22Rv1 (cell line): ENCODE results near the gene OR10D3.

Experiments
- H3K27ac ChIP-seq: fragments of 450-650 bp; 2 replicates; pipeline ENCODE4 v1.5.1; 2017
- CTCF ChIP-seq: fragments of 450-650 bp; IDR thresholded peaks from 2 replicates; pipeline ENCODE4 v1.5.1; 2017; ENCODE audit warnings: mild to moderate bottlenecking
- ZFX ChIP-seq: fragments of 450-650 bp; IDR thresholded peaks from 2 replicates; pipeline ENCODE4 v1.6.1; 2017; ENCODE audit warnings: antibody characterized with exemption, borderline replicate concordance

The OR10D3 gene

GRCh38 chr11:124176925-124177715 lies 6.0 kb upstream of the OR10D3 start:
- H3K27ac ChIP-seq, result no peak overlapping the region
- TF ChIP-seq CTCF (no peak), ZFX (no peak)

- TF ChIP-seq CTCF (no peak), ZFX (no peak)
- H3K27ac ChIP-seq, result no peak overlapping the region
These were observed 3.8 kb upstream of the OR10D3 start for GRCh38 chr11:124179310-124179709.

DNA sequence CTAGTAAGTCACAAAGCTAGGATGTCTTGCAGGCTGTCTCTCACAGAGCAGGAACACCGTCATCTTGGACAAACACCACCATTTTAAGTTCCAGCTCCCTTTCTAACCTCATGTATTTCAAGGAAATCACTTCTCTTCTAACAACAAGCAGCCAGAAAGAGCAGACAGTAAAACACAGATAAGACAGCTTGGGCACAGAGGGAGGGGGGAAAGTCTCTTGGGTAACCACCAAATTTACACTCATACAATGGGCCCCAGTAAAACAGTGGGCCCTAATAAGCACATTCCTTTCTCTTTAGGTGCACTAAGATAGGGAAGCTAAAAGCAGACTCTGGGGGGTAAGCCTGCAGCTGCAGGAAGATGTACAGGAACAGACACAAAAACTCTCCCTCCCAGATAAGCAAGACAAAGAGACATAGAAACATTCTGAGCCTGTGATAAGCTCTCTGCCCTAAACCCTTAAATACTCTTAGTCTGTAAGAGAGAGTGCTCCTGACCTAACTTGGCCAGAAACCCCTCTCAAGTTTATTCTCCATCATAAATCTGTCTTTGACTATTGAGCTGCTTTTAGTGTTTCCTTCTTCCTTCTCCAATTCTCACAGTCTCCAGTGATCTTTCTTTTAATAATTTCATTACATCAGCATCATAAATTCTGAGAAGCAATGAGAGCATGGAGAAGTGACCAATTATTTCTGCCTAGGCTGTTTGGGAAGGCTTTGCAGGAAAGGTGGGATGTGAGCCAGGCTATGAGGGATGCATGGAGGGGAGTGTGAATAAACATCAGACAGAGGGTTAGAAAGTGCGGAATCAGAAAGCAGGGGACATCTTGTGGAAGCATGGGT lies 7.4 kb downstream of the OR10D3 start:
- no peak overlapping the region for H3K27ac ChIP-seq
- TF ChIP-seq ZFX, result no peak

DNA sequence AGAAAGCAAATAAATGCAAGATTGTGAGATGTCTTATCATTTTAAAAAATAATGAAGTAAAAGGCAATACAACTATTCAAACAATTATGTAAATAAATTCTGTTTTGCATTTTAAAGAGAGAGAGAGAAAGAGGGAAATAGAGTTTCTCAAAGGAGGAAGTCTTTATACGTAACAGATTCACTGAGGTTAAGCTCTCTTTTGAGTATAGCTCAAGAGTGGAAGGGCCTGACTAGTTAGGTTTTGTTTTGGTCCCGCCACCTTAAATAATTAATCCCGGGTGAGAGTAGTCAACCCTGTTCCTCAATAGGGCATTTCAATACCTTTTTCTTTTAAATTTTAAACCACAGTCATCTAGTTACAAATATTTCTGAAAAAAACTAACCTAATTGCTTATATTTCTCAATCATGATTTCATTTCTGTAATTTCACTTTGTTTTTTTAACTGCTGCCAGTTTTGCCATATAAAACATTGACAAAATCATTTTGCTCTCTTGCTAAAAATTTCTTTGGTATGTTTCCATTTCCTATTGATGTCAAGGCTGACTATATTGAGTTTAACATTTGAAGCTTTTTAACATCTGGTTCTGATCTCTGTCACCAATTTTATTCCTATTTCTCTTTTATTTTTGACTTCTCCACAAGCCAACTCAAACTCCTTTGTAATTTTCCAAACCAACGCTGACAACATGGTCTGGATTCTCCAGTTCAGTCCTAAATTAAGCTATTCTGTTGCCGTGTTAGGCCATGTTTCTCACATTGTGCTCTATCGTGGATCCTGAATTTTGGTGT lies 10.3 kb downstream of the OR10D3 start:
- H3K27ac ChIP-seq, result no peak overlapping the region
- TF ChIP-seq CTCF (no peak), ZFX (no peak)

- TF ChIP-seq CTCF (no peak), ZFX (no peak)
These were observed 11.4 kb downstream of the OR10D3 start for GRCh38 chr11:124194293-124195188.

DNA sequence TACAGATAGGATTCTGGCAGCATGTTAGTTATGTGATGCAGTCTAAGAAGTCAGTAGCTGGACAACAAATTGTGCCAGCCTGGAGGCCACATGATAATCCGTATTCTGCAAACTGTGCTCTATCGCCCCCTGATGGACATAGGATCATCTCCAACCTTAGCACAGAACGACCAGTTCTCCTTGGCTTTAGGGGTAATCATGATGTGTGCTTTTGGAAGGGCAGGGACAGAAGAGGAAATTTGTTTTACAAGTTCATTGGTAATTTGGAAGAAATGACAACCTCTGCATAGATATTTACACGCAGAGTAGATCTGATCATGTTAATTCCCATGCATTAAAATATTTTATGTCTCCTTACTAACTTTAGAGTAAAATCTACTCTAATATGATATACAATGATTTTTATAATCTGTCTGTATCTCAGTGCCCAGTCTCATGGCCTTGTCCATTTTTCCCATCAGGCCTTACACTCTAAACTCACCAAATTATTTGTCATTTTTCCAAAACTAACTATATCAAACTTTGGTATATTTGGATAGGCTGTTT lies 12.1 kb downstream of the OR10D3 start:
- TF ChIP-seq CTCF, result peak; percentile 84
- TF ChIP-seq ZFX, result no peak
- H3K27ac ChIP-seq, result no peak overlapping the region

More at GRCh38 chr11:124194293-124195188, 11.4 kb downstream of the OR10D3 start:
- H3K27ac ChIP-seq, result no peak overlapping the region
